ENCODE results near the gene CYP46A1. TPM values are rescaled to one million over a fixed set of nuclear protein-coding genes. Genes with fewer than 3 reads are reported as not detected.
A peak's percentile ranks its signal among the peaks of the same experiment; 100 is the strongest.

CYP46A1 gene
- total RNA-seq, 1 experiment from 2014 or later = 0.06 TPM

- DNase-seq (ENCODE audit: low read depth) = no peak
Observed at GRCh38 chr14:99673305-99674063, 10.6 kb upstream of the CYP46A1 start.

GRCh38 chr14:99674064-99674650 lies 9.9 kb upstream of the CYP46A1 start:
- DNase-seq (ENCODE audit: low read depth) = no peak

DNA sequence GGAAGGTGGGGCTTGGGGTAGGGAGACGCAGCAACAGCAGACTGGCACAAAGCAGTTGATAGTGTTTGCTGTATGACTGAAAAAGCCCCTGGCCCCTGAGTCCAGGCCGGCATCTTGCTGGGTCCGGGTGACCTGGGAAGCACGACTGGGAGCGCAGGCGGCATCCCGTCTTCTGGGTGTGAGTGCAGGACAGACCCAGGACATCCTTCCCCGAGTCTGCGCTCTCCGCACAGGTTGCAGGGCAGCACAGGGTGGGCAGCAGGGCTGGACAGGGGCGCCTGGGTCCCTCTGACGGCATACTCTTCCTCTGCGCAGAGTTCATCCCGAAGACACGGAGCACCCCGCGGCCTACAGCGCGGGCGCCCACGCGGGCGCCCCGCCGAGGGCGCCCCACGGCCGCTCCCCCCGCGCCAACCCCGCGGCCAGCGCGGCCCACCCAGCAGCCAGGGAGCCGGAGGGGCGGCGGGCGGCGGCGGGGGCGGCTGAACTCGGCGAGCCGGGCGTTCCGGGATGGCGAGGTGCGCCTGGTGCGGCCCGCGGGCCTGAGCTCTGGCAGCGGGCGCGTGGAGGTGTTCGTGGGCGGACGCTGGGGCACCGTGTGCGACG lies 9.2 kb upstream of the CYP46A1 start:
- no peak for DNase-seq (ENCODE audit: low read depth)

DNA sequence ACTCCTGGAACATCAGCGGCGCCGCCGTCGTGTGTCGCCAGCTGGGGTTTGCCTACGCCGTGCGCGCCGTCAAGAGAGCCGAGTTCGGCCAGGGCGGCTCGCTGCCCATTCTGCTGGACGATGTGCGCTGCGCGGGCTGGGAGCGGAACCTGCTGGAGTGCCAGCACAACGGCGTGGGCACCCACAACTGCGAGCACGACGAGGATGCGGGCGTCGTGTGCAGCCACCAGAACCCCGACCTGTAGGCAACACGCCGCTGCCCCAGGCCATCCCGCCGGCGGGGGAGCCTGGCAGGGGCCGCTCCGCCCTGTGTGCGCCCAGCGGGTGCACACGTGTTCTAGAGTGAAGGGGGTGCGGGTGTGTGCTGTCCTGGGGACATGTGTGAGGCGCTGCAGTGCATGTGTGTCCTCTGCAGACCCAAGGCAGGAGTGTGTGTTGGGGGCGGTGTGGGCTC lies 8.7 kb upstream of the CYP46A1 start:
- no peak for DNase-seq (ENCODE audit: low read depth)

DNA sequence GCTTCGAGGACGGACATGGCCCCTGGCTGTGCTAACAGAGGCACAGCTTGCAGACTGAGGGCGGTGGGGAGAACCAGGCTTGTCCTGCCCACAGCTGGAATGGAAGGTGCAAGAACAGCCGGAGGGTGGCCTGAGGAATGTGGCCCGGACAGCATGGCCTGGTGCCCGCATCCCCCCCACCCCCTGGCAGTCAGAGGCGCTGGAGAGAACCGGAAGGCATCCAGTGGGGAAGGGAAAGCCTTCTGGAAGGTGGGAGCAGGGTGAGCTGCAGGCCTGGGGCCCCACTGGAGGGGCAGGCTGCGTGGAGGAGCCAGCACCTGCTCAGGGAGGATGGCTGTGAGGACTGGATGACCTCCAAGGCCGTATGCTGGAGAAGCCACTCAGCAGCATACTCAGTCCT lies 8.1 kb upstream of the CYP46A1 start:
- DNase-seq (ENCODE audit: low read depth) = no peak

DNA sequence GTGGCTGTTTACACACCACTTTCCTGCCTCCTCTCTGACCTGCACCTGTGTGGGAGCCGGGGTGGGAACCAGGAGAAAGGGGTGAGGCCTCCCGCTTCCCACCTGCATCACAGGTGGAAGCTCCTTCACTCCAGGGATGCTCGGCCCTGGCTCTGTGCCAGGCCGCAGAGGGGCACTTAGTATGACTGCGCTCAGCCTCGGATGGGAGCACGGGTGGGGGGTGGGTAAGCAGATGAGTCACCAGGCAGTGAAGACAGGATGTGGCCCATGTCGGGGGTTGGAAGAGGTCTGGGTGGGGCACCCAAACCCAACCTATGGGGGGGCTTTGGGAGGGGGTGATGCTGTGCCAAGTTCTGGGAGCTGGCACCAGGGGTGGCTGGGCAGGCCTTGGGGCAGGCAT lies 7.4 kb upstream of the CYP46A1 start:
- DNase-seq (ENCODE audit: low read depth) = peak; percentile 71

GRCh38 chr14:99677231-99678140 lies 6.6 kb upstream of the CYP46A1 start:
- DNase-seq (ENCODE audit: low read depth) = peak; percentile 68

- DNase-seq (ENCODE audit: low read depth) = no peak
Observed at GRCh38 chr14:99678198-99678597, 5.9 kb upstream of the CYP46A1 start.

- DNase-seq (ENCODE audit: low read depth) = no peak
Observed at GRCh38 chr14:99679111-99679510, 5.0 kb upstream of the CYP46A1 start.

GRCh38 chr14:99679543-99679942 lies 4.6 kb upstream of the CYP46A1 start:
- DNase-seq (ENCODE audit: low read depth) = no peak

- no peak for DNase-seq (ENCODE audit: low read depth)
Observed at GRCh38 chr14:99679996-99680395, 4.1 kb upstream of the CYP46A1 start.

DNA sequence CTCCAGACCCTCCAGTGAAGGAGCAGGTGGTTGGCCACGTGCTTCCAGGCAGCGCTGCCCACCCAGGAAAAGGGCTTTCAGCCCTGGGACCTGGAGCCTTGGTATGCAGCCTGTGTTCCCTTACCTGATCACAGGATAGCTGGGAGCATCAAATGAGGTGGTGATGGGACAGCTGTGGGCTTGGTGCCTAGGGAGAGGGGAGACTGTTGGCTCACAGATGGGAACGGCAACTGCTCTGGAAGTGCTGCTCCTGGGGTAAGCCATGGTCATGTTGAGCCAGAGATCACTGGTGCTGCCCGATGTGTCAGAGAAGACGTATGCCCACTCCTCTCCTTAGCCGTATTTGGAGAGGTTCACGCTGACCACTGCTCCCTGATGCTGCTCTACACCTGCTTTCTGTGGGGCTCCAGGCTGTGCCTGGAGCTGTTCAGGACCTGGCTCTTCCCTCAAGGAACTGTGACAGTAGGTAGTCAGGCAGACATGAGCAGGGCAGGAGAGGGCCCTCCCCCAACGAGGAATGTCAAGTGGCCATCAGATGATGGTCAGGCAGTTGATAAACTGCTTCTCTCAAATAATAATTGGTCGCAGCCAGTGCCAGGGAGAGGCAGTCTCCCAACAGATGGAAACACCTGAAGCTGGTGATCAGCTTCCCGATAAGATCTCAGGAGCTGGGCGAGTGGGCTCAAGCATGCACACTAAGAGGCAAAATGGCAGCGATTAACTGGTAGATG lies 2.8 kb upstream of the CYP46A1 start:
- no peak for DNase-seq (ENCODE audit: low read depth)

DNA sequence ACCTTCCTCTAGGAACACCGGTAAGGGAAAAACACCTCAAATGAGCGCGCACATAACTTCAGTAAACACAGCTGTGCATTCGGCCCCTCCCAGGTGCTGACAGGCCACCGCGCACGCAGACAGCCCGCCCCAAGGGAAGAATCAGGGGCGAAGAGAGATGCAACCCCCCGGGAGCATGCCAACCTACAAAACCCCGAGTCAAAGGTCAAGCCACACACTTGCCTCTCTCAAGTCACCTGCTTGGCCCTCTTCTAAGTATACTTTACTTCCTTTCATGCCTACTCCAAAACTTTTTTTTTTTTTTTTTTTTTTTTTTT lies 2.3 kb upstream of the CYP46A1 start:
- DNase-seq (ENCODE audit: low read depth) = no peak

- peak; percentile 89 for DNase-seq (ENCODE audit: low read depth)
Observed at GRCh38 chr14:99682809-99683618, 1.1 kb upstream of the CYP46A1 start.

GRCh38 chr14:99684410-99684934 lies 374 bp downstream of the CYP46A1 start:
- DNase-seq (ENCODE audit: low read depth) = peak; percentile 35

DNA sequence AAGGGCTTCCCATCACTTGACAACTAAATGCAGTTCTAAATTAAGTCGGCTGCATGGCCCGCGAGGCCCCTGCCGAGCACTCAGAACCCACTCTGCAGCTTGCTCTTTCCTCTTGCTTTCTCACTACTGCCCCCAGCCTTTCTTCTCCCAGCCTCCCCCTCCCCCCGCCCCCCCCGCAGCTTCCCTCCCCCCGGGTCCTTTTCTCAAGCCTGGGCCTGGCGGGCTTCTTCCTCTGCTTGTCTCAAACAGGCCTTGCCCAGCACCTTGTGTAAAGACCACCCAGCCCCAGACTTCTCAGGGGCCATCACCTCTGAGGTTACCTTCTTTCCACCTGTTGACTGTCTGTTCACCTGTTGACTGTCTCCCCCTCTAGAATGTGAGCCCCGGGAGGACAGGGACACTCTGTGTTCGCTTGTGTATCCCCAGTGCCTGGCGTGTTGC lies 1.1 kb downstream of the CYP46A1 start:
- DNase-seq (ENCODE audit: low read depth) = peak; percentile 2

DNA sequence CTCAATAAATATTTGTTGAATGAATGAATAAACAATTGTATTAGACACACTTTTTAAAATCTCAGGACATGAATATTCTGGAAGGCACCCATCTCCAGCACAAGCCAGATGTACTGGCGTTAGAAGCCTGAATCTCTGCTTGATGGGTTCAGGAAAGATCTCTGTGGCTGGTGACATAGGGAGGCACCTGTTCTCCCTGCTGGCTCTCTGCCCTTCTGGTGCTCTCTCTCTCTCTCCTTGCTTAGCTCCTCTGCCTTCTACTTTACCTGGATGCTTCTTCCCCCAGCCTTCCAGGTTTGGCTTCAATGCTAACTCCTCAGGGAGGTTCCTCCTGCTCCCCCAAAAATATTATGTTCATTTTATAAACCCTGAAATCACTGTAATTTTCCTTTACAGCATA lies 1.5 kb downstream of the CYP46A1 start:
- DNase-seq (ENCODE audit: low read depth) = no peak

DNA sequence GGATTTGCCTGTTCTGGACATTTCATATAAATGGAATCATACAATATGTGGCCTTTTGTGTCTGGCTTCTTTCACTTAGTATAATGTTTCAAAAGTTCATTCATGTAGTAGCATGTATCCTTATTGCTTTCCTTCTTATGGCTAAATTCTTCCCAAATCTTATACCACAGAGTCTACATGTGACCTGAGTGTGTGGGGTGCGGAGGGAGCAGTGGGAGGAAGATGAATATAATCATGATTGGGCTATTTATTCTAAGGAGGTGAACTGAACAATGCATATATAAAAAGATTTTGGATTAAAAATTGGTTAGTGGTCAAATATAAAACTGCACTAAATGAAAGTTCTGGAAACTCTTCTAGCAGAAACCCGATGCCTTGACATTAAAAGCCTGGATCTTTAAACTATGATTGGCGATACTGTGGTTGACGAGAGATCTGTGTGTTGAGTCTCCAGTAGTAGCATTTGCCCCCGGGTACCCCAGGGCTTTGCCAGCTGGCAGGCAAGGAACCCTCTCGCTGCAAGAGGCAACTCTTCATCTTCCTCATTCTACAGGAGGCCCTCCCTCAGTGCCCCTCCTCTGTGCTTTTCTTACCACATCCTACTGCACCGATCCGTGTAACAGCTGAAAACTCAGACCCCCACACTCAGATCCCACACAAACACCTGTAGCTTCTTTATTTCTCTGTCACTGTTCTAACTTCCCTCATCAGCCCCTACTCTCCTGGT lies 2.6 kb downstream of the CYP46A1 start:
- DNase-seq (ENCODE audit: low read depth) = no peak
